Activated T-helper 2 cell treated with anti-CD3 and anti-CD28 coated beads, Interferon-gamma antibody, Interleukin-2, Interleukin-4, amounts not matched to agents 10 μg/mL and 5 μg/mL and 100 μg/mL, durations not matched to agents 14 hours and 24 hours and 36 hours (primary cell): Measurements from ENCODE around the gene CNOT1. TPM values are rescaled to one million over a fixed set of nuclear protein-coding genes. Genes with fewer than 3 reads are reported as not detected.
A peak's percentile ranks its signal among the peaks of the same experiment; 100 is the strongest.
"Not testable (repeated sequence)": the region's sequence is repeated elsewhere in the genome, so short reads cannot be mapped to it uniquely, and the experiment has no call there.

Source experiments
- DNase-seq: peaks from one replicate; pipeline ENCODE4 v3.0.0; 2021; ENCODE audit warnings: low spot score
- H3K27ac Mint-ChIP-seq: one replicate; pipeline ENCODE4 v1.8.0; 2021; ENCODE audit warnings: mixed read lengths
- H3K27me3 Mint-ChIP-seq: one replicate; pipeline ENCODE4 v1.8.0; 2021; ENCODE audit warnings: low read depth, mixed read lengths
- H3K36me3 Mint-ChIP-seq: one replicate; pipeline ENCODE4 v1.8.0; 2021; ENCODE audit warnings: low read depth, mixed read lengths
- H3K4me1 Mint-ChIP-seq: one replicate; pipeline ENCODE4 v1.8.0; 2021; ENCODE audit warnings: low read depth, mixed read lengths
- H3K4me3 Mint-ChIP-seq: one replicate; pipeline ENCODE4 v1.8.0; 2021; ENCODE audit warnings: low read depth, mild to moderate bottlenecking, moderate library complexity, mixed read lengths
- H3K9me3 Mint-ChIP-seq: one replicate; pipeline ENCODE4 v1.8.0; 2021; ENCODE audit warnings: mixed read lengths
- intact Hi-C: fragments of 100-400 bp; cut with micrococcal nuclease; formaldehyde crosslinking; loops from one replicate; pipeline ENCODE4 v1.15.1; 2023
- total RNA-seq: library from RNA; stranded (reverse); gene quantifications from 2 replicates; pipeline ENCODE4 v1.2.3, GENCODE V29; 2022

Gene CNOT1
- total RNA-seq, 1 donor from 2014 or later, result 264 TPM

DNA sequence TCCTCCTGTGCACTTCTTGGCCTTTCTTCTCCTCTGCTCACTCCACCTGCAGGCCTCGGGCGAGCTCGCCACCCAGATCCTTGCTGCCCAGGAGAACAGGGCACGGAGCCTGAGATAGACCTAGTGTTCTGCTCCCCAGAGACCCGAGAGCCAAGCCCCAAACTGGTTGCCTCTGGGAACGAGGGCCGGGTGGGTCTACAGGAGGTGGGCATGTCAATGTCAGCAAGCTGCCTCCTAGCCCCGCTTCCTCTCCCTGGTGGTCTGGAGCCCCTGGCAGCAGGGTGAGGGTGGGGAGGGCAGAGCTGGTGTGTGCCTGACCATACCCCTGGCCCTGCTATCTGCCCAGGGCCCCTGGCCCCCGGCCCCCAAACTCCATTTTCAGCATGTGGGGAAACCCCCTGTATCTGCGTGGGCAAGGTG lies 130.5 kb downstream of the CNOT1 start:
- no peak overlapping the region for H3K4me3 Mint-ChIP-seq
- H3K36me3 Mint-ChIP-seq, result no peaks in the 10 kb centered on the region
- no peaks in the 10 kb centered on the region for H3K27me3 Mint-ChIP-seq
- intact Hi-C loops, result loop anchor here (5.0 kb wide), 2 partner anchors 107 to 233 kb away; partner anchors contain the start of genes GINS3 and GOT2
- no peak overlapping the region for H3K27ac Mint-ChIP-seq
- DNase-seq, result no peak
- H3K9me3 Mint-ChIP-seq, result no peaks in the 10 kb centered on the region
- H3K4me1 Mint-ChIP-seq, result peaks cover 14% of the 10 kb centered on the region

DNA sequence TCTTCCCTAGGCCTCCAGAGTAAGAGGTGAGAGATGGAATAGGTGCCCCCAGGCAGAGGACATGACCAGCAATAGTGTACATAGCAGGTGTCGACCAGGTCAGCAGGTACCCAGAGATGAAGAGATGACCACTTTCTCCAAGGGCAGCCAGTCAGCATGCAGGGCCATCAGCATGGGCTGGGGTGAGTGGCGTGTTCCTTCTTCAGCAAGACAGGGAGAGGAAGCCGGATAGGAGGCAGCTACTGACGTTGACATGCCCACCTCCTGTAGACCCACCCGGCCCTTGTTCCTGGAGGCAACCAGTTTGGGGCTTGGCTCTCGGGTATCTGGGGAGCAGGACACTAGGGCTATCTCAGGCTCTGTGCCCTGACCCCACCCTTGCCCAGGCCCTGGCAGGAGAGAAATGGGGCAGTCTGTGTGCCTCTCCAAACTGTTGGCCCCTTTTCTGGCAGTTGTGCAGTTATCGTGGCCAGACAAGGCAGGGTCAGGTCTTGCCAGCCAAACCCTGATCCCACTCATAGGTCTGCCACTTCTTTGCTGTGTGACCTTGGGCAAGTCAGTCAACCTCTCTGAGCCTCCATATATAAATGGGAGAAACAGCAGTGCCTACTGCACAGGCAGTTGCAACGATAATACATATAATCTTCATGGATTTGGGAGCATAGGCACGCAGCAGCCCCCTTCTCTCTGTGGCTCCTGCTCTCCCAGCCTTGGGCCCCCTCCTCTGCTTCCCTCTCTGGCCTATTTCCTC lies 131.1 kb downstream of the CNOT1 start:
- Mint-ChIP-seq H3K4me3 (no peak overlapping the region), H3K9me3 (no peaks in the 10 kb centered on the region), H3K27ac (no peak overlapping the region), H3K27me3 (no peaks in the 10 kb centered on the region), H3K4me1 (peaks cover 14% of the 10 kb centered on the region), H3K36me3 (no peaks in the 10 kb centered on the region)
- DNase-seq, result no peak
- intact Hi-C loops, result loop anchor here (5.0 kb wide), 2 partner anchors 106 to 234 kb away; partner anchors contain the start of genes GINS3 and GOT2

DNA sequence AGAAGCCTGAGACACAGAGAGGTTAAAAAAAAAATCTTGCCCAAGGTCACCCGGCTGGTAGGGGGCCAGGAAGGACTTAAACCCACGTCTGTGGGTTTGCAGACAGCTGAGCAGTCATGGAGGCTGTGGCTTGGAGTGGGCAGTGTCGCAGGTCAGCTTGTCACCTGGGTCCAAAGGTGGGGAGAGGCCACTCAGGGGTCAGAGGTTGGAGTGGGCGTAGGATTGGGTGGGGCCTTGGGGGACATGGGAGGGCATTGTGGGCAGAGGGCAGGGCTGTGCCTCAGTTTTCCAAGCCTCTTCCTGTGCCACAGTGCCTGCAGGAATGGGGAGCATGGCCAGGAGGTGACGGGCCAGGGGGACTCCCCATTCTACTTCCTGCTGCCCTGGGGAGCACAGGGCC lies 131.7 kb downstream of the CNOT1 start:
- H3K27me3 Mint-ChIP-seq, result peaks cover 2% of the 10 kb centered on the region
- intact Hi-C loops, result loop anchor here (5.0 kb wide), 2 partner anchors 106 to 234 kb away; partner anchors contain the start of genes GINS3 and GOT2
- H3K9me3 Mint-ChIP-seq, result no peaks in the 10 kb centered on the region
- DNase-seq, result no peak
- no peaks in the 10 kb centered on the region for H3K36me3 Mint-ChIP-seq
- peaks cover 14% of the 10 kb centered on the region for H3K4me1 Mint-ChIP-seq
- H3K27ac Mint-ChIP-seq, result no peak overlapping the region
- H3K4me3 Mint-ChIP-seq, result no peak overlapping the region

DNA sequence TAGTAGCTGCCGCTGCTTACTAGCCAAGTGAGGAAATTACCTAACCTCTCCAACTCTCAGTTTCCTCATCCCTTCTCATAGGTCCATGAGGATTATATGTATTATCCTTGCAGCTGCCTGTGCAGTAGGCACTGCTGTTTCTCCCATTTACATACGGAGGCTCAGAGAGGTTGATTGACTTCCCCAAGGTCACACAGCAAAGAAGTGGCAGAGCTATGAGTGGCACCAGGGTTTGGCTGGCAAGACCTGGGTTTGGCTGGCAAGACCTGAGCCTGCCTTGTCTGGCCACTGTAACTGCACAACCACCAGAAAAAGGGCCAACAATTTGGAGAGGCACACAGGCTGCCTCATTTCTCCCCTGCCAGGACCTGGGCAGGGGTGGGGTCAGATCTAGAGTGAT lies 132.2 kb downstream of the CNOT1 start:
- no peak overlapping the region for H3K4me3 Mint-ChIP-seq
- H3K9me3 Mint-ChIP-seq, result no peaks in the 10 kb centered on the region

DNA sequence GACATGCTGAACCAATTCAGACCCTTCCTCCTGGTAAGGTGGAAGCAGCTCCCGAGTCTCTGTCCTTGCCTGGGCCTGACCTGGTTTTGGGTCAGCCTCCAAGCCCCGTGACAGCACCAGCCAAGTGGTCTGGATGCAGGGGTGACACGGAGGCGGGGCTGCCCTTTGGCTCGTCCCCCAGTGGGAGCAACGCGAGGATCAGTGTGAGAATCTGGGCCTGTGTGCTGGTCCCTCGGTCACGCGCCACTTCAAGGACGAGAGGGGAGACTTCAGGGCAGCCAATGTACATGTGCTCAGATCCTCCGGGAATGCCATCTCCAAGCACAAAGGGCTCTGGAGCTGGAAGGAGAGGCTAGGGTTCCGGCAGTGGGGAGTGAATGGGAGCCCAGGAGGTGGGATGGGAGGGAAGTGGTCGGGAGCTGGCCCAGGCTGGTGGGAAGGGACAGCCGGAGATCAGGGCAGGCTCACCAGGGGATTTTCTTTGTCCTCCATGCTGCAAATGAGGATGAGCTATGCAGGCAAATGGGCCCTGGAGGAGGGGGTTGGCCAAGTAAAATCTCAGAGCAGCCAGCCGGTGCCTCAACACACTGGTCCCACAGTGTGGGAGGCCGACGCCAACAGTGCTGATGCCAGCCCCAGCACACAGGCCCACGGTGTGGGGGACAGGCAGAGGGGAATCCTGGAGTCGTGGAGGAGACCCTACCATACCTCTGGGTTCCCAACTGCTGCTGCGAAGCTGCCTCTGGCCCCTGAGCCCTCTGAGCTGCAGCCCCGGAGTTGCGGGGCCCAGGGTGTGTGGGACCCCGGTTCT lies 133.9 kb downstream of the CNOT1 start:
- H3K4me3 Mint-ChIP-seq, result no peak overlapping the region
- no peaks in the 10 kb centered on the region for H3K9me3 Mint-ChIP-seq
- H3K36me3 Mint-ChIP-seq, result no peaks in the 10 kb centered on the region
- H3K27me3 Mint-ChIP-seq, result peaks cover 2% of the 10 kb centered on the region
- no peak for DNase-seq
- peak overlapping the region; percentile 63 for H3K27ac Mint-ChIP-seq
- intact Hi-C loops, result loop anchor here (5.0 kb wide), 2 partner anchors 103 to 237 kb away; partner anchors contain the start of genes GINS3 and GOT2
- peaks cover 10% of the 10 kb centered on the region for H3K4me1 Mint-ChIP-seq

More for the DNA sequence above, 132.2 kb downstream of the CNOT1 start:
- intact Hi-C loops, result loop anchor here (5.0 kb wide), 2 partner anchors 105 to 235 kb away; partner anchors contain the start of genes GINS3 and GOT2
- H3K36me3 Mint-ChIP-seq, result no peaks in the 10 kb centered on the region
- H3K27ac Mint-ChIP-seq, result no peak overlapping the region
- H3K4me1 Mint-ChIP-seq, result peaks cover 14% of the 10 kb centered on the region
- DNase-seq, result no peak
- peaks cover 2% of the 10 kb centered on the region for H3K27me3 Mint-ChIP-seq

DNA sequence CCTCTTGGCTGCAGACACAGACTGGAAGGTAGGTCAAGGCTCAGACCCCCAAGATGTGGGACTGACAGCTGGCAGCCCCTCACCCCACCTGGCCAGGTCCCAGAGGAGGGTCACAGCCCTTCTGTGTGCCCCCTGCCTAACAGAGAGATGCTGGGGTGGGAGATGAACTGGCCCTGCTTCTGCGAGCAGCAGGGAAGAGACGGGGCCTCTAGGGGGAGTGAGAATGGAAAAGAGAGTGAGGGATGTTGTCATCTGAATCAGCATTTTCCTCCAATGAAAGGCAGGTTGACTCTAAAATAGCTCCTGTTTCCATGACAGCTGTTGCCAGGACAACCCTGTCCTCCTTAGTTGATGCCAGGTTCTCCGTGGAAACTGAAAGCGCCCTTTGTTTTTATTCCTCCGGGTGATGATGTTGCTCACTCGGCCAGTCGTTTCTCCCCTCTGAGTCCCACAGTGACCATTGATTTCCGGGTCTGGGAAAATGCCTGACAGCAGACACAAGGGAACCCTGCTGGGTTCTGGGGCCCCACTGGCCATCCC lies 134.6 kb downstream of the CNOT1 start:
- Mint-ChIP-seq H3K27ac (peak overlapping the region; percentile 63), H3K27me3 (peaks cover 2% of the 10 kb centered on the region), H3K36me3 (no peaks in the 10 kb centered on the region), H3K4me3 (no peak overlapping the region), H3K4me1 (peaks cover 9% of the 10 kb centered on the region), H3K9me3 (no peaks in the 10 kb centered on the region)
- peak; percentile 71 for DNase-seq
- intact Hi-C loops, result loop anchor here (5.0 kb wide), 2 partner anchors 103 to 237 kb away; partner anchors contain the start of genes GINS3 and GOT2

DNA sequence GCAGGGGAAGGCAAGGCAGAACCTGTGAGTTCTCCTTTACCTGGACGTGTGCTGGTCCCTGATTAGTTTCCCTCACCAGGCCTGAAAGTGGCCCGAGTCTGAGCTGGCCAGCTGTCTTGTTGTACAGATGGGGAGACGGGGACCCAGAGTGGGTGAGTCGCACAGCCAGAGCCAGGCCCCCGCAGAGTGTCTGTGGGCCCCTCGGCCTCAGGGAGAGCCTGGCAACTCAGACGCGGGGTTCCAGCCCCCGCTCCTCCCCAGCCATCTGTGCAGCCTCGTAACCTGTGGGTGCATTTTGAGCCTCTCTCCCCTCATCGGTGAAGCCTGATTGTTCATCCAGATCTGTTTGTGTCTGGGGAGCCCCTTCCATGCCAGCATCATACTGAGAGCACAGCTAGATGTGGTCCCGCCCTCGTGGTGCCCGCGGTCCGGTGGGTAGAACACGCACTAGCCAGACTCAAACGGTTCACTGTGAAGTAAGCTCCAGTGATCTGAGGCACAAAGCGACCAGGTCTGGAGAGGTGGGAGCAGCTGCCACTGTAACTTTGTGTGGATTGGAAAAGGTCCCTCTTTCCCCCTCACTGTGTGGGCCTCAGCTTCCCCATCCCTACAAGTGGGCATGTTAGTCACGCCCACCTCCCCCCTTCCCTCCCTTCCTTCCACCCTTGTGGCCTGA lies 135.7 kb downstream of the CNOT1 start:
- Mint-ChIP-seq H3K4me1 (peaks cover 8% of the 10 kb centered on the region), H3K36me3 (no peaks in the 10 kb centered on the region), H3K27ac (no peak overlapping the region), H3K4me3 (no peak overlapping the region), H3K27me3 (peaks cover 2% of the 10 kb centered on the region), H3K9me3 (no peaks in the 10 kb centered on the region)
- intact Hi-C loops, result no loop called here
- no peak for DNase-seq

DNA sequence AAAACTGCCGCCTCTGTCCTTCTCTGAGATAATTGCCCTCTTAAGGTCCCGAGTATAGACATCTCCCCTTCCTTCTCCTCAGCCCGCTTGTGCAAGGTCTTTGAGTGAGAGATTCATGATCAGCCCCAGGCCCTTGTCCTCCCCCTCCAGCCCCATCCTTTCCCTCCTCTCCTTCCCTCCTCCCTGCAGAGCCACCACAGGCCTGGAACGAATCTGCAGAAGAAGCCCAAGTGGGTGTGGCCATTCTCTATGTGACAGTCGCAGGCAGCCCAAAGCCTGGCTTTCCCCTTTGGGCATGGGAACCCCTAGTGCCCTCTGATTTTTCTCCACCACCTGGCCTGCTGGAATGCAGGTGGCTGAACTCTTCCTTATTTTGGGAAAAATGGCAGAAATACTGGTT lies 136.9 kb downstream of the CNOT1 start:
- DNase-seq, result no peak
- Mint-ChIP-seq H3K4me1 (peaks cover 6% of the 10 kb centered on the region), H3K27ac (no peak overlapping the region), H3K36me3 (no peaks in the 10 kb centered on the region), H3K9me3 (no peaks in the 10 kb centered on the region), H3K4me3 (no peak overlapping the region), H3K27me3 (peaks cover 2% of the 10 kb centered on the region)
- intact Hi-C loops, result no loop called here

DNA sequence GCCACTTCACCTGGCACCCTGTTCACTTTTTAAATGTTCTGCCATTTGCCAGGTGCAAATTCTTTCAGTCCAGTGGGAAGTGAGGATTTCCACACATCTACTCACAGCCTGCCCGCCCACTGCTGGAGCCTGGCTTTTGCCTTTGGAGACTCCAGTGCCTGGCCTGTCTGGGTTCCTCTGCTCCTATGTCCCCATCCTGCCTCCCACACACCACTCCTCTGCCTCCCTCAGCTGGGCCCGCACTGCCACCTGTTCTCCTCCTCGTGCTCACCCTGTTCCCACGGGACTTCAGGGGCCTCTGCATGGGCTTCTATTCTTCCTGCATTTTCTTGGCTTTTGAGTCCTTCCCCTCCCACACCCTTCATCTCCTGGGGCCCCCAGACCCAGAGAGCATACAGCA lies 137.6 kb downstream of the CNOT1 start:
- H3K27ac Mint-ChIP-seq, result no peak overlapping the region
- H3K4me1 Mint-ChIP-seq, result peaks cover 5% of the 10 kb centered on the region
- H3K27me3 Mint-ChIP-seq, result peaks cover 2% of the 10 kb centered on the region
- H3K4me3 Mint-ChIP-seq, result no peak overlapping the region
- H3K36me3 Mint-ChIP-seq, result no peaks in the 10 kb centered on the region
- H3K9me3 Mint-ChIP-seq, result no peaks in the 10 kb centered on the region
- DNase-seq, result no peak
- intact Hi-C loops, result no loop called here

DNA sequence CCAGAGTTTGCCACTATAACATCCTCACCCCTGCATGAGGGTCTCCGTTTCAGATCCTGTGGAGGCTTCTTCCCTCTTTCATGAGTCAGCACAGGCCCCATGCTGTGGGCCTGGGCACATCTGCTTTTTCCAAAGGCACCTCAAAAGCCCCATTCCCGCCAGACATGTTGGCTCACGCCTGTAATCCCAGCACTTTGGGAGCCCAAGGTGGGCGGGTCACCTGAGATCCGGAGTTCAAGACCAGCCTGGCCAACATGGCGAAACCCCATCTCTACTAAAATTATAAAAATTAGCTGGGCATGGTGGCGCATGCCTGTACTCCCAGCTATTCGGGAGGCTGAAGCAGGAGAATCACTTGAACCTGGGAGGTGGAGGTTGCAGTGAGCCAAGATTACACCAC lies 139.1 kb downstream of the CNOT1 start:
- H3K4me3 Mint-ChIP-seq, DNase-seq, H3K36me3 Mint-ChIP-seq, intact Hi-C loops, H3K9me3 Mint-ChIP-seq, H3K27ac Mint-ChIP-seq, H3K4me1 Mint-ChIP-seq, H3K27me3 Mint-ChIP-seq: not testable (repeated sequence)

DNA sequence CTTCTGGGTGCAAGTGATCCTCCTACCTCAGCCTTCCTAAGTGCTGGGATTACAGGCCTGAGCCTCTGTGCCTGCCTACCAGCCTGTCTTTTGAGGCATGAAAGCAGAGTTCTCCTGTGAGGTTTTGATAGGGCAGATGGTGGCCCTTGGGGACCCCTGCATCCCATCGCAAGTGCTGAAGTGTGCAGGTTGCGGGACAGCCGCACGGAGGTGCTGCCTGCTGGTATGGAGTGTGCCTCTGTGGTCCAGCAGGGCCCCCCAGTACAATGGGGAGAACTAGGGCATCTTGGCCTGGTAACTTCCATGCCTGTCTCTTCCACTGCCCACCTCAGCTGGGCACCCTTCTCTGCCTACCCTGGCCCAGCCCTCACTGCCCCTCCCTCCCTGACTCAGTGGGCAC lies 139.6 kb downstream of the CNOT1 start:
- H3K4me1 Mint-ChIP-seq, result no peaks in the 10 kb centered on the region
- H3K27me3 Mint-ChIP-seq, result peaks cover 4% of the 10 kb centered on the region
- H3K9me3 Mint-ChIP-seq, result no peaks in the 10 kb centered on the region
- no peaks in the 10 kb centered on the region for H3K36me3 Mint-ChIP-seq
- intact Hi-C loops, result no loop called here
- H3K4me3 Mint-ChIP-seq, result no peak overlapping the region
- DNase-seq, result no peak
- no peak overlapping the region for H3K27ac Mint-ChIP-seq

DNA sequence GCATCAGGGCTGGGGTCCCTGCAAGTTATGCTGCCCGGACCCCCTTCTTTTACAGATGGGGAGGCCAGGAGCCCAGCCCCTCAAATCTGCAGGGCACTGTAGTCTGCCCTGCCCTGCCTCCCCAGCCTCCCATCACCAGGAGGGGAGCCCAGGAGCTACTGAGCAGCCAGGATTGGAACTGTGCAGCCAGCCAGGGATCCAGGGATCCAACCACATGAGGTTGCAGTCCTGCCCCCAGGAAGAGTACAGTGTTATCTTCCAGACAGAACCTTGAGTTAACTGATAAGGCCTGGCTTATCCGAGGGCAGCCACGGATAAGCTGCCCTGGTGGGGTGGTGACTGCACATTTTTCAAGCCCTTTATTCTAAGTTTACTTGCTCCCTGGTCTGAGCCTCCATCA lies 141.1 kb downstream of the CNOT1 start:
- Mint-ChIP-seq H3K4me3 (no peak overlapping the region), H3K4me1 (no peaks in the 10 kb centered on the region), H3K27ac (no peak overlapping the region), H3K9me3 (no peaks in the 10 kb centered on the region), H3K27me3 (peaks cover 4% of the 10 kb centered on the region), H3K36me3 (no peaks in the 10 kb centered on the region)
- DNase-seq, result no peak
- intact Hi-C loops, result no loop called here
